Brain microvascular endothelial cell (primary cell): Measurements from ENCODE around the gene RAB8B.
A peak's percentile ranks its signal among the peaks of the same experiment; 100 is the strongest.

Source experiments
- DNase-seq: peaks from one replicate; pipeline ENCODE4 v3.0.0-alpha.2; 2020
- H3K27ac ChIP-seq: fragments of 250-450 bp; sonication (Bioruptor Pico); 2 replicates; pipeline ENCODE4 v1.5.1; 2020; ENCODE audit warnings: mild to moderate bottlenecking, moderate library complexity
- H3K27me3 ChIP-seq: fragments of 250-450 bp; sonication (Bioruptor Pico); replicated peaks from 2 replicates; pipeline ENCODE4 v1.5.1; 2020; ENCODE audit warnings: mild to moderate bottlenecking
- H3K36me3 ChIP-seq: fragments of 250-450 bp; sonication (Bioruptor Pico); replicated peaks from 2 replicates; pipeline ENCODE4 v1.5.1; 2020; ENCODE audit warnings: mild to moderate bottlenecking
- H3K4me3 ChIP-seq: 2 replicates; pipeline ENCODE4 v1.5.1; 2011; ENCODE audit warnings: low read depth, mild to moderate bottlenecking, control low read depth, low read length, moderate library complexity
- in situ Hi-C: cut with HindIII; loops from 2 replicates; pipeline ENCODE4 v1.10.0; 2017; ENCODE audit warnings: low sequenced_read_pairs, low pct_ligation_motif_present
- TF ChIP-seq, protein P1 (sequence below): IDR thresholded peaks from 2 replicates; pipeline ENCODE4 v1.5.1; 2011; ENCODE audit warnings: low read depth, mild to moderate bottlenecking, moderate library complexity, low read length, control low read depth, inconsistent platforms; ENCODE audit errors: missing control alignments

Gene RAB8B

DNA sequence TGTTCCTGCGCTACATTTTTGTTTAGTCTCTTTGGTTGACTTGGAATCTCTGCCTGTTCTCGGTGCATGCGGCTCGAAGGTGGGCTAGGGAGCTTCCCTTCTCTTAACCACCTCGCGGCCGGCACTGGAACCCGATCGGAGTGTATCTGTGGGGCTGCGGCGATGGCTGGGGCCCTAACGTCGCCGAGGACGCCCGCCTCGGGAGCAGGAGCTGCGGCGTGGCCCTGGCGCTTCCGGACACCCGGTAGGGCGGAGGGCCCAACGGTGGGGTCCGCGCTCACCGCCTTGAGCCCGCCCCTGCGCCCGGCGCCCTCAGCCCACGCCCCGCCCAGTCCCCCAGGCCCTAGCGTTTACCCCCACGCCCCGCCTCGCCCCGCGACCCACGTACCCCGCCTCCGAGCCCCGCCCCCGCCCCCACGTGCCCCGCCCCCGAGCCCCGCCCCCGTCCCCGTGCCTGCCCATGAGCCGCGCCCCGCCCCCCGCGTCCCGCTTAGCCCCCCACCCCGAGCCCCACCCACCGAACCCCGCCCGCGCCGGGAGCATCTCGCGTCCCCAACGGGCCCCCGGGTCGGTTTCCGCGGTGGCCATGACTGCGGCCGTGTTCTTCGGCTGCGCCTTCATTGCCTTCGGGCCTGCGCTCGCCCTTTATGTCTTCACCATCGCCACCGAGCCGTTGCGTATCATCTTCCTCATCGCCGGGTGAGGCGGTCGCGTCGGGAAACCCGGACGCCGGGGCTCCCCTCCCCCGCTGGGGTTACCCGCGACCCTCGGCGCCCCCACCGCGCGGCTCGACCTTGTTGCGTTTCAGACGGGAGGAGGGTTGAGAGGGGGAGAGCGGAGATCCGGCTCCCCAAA, 87.9 kb downstream of the RAB8B start, which contains the start of gene APH1B:
Gene APH1B (plus strand): TSS at position 568 of the 855 bp plus-strand sequence. CDS start 19 bp downstream, at position 587.
- H3K36me3 ChIP-seq, result peaks cover 5% of the 10 kb centered on the region
- TF ChIP-seq, protein P1, sequence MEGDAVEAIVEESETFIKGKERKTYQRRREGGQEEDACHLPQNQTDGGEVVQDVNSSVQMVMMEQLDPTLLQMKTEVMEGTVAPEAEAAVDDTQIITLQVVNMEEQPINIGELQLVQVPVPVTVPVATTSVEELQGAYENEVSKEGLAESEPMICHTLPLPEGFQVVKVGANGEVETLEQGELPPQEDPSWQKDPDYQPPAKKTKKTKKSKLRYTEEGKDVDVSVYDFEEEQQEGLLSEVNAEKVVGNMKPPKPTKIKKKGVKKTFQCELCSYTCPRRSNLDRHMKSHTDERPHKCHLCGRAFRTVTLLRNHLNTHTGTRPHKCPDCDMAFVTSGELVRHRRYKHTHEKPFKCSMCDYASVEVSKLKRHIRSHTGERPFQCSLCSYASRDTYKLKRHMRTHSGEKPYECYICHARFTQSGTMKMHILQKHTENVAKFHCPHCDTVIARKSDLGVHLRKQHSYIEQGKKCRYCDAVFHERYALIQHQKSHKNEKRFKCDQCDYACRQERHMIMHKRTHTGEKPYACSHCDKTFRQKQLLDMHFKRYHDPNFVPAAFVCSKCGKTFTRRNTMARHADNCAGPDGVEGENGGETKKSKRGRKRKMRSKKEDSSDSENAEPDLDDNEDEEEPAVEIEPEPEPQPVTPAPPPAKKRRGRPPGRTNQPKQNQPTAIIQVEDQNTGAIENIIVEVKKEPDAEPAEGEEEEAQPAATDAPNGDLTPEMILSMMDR, result peak; percentile 24
- DNase-seq, result no peak

GRCh38 chr15:63277893-63278456, 88.6 kb downstream of the RAB8B start:
- H3K36me3 ChIP-seq, result peaks cover 5% of the 10 kb centered on the region
- peak overlapping the region; percentile 74 for H3K4me3 ChIP-seq
- in situ Hi-C loops, result no loop called here
- no peaks in the 10 kb centered on the region for H3K27me3 ChIP-seq
- DNase-seq, result no peak
- H3K27ac ChIP-seq, result peak overlapping the region; percentile 62
- TF ChIP-seq, protein P1, result no peak

More for the DNA sequence above, 87.9 kb downstream of the RAB8B start, which contains the start of gene APH1B:
- Histone ChIP-seq H3K4me3 (peak within 1 kb of the TSS; percentile 74), H3K27me3 (no peaks in the 10 kb centered on the region), H3K27ac (peak within 1 kb of the TSS; percentile 71)
- in situ Hi-C loops, result no loop called here

GRCh38 chr15:63283126-63283525, 93.7 kb downstream of the RAB8B start:
- DNase-seq, result no peak
- Histone ChIP-seq H3K4me3 (no peak overlapping the region), H3K27ac (no peak overlapping the region), H3K27me3 (no peaks in the 10 kb centered on the region), H3K36me3 (peaks cover 14% of the 10 kb centered on the region)
- in situ Hi-C loops, result no loop called here
- TF ChIP-seq, protein P1, result no peak

- H3K27ac ChIP-seq, result no peak overlapping the region
- H3K27me3 ChIP-seq, result no peaks in the 10 kb centered on the region
- in situ Hi-C loops, result no loop called here
- no peak for DNase-seq
- TF ChIP-seq, protein P1, result no peak
- H3K4me3 ChIP-seq, result no peak overlapping the region
- peaks cover 14% of the 10 kb centered on the region for H3K36me3 ChIP-seq
Observed at GRCh38 chr15:63284335-63284734, 94.9 kb downstream of the RAB8B start.

DNA sequence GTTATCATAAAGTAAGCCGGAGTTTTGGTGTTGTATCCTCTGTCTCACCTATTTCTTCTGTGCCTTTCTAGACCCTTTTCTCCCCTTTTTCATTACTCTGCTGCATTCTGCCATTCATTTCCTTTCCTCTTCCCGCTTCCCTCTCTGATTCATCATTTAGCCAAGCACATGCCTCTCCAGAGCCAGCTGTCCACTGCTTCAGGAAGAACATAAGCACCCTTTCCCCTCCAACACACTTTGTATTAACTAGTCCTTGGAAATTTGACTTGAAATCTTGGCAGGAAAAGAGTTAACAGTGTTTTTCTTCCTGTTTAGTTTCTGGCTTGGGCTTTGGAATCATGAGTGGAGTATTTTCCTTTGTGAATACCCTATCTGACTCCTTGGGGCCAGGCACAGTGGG, 97.7 kb downstream of the RAB8B start:
- H3K36me3 ChIP-seq, result peaks cover 9% of the 10 kb centered on the region
- TF ChIP-seq, protein P1, result no peak
- DNase-seq, result no peak
- H3K27ac ChIP-seq, result peak overlapping the region; percentile 15
- no peaks in the 10 kb centered on the region for H3K27me3 ChIP-seq
- no peak overlapping the region for H3K4me3 ChIP-seq
- in situ Hi-C loops, result no loop called here
